ENCODE measurements around the gene HCFC1R1.

HCFC1R1 gene

DNA sequence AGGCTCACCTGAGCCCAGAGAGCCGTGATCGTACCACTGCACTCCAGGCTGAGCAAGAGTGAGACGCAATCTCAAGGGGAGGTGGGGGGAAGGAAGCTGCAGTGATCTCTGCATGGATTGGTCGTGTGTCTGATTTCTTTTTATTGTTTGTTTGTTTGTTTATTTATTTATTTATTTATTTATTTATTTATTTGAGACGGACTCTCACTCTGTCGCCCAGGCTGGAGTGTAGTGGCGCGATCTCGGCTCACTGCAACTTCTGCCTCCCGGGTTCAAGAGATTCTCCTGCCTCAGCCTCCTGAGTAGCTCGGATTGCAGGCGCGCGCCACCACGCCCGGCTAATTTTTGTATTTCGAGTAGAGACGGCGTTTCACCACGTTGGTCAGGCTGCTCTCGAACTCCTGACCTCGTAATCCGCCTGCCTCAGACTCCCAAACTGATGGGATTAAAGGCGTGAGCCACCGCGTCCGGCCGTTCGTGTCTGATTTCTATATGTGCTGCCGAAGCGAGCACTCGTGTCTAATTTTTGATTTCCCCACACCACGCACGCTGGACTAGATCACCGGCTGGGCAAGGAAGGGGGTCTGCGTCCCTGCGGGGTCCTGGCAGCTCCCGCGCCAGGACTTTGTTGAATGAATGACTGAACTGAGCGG, 4.0 kb downstream of the HCFC1R1 start:
- DNase-seq (ENCODE audit: low read depth), result no peak

- DNase-seq (ENCODE audit: low read depth), result no peak
Observed at GRCh38 chr16:3017794-3018506, 5.8 kb downstream of the HCFC1R1 start, which contains the start of gene CLDN6. Gene CLDN6, minus strand, starts transcription at chr16:3018183. Its CDS starts 2,162 bp downstream, at chr16:3016021.

GRCh38 chr16:3017344-3017743, 6.4 kb downstream of the HCFC1R1 start:
- DNase-seq (ENCODE audit: low read depth), result no peak

- no peak for DNase-seq (ENCODE audit: low read depth)
Observed at GRCh38 chr16:3015865-3016521, 7.7 kb downstream of the HCFC1R1 start.

DNA sequence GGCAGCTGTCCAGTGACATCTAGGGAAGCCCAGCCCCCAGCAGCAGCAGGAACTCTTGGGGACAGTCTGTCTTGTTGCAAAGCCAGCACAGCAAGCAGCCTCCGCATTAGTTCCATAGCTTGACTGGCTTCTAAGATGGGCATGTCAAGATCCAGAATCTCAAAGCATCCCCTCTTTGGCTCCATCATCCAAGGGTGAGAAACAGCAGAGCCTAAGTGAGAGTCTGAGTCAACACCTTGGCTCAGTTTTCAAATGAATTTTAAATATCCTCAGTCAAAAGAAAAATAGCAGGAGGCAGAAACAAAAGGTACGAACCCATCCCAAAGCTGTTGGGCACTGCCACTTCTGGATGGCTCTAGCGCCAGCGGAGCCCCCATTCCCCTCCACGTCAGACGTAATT, 8.8 kb downstream of the HCFC1R1 start:
- no peak for DNase-seq (ENCODE audit: low read depth)

DNA sequence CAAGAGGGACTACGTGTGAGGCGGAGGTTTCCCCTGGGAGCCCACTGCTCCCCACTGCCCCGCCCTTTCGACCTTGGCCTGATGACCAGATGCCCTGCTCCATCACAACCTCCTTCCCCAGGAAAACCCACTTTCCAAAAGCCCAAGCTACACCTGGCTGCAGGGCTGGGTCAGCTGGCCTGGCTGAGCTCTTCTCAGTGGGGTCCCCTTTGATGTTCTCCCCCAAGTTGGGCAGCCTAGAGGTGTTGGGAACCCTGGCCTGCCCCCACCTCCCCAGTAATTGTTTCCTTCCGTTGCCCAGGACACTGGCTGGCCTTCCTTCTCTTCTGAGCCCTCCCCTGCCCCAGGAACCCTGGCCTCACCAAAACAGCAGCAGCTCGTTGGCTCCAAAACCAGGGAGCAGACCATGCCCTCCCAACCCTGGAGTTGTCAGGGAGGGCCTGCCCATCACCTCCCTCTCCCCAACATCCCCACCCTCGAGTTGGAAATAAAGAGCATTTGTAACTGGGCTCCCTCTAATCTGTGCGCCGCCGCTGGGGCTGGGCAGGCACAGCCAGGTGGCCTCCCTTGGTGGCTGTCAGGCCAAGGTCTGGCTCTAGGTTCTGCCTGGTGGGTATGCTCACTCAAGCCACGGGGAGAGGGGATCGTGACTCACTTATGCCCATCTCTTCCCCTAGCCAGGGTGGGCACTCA, 9.6 kb downstream of the HCFC1R1 start:
- DNase-seq (ENCODE audit: low read depth), result no peak

GRCh38 chr16:3013491-3013951, 10.2 kb downstream of the HCFC1R1 start:
- DNase-seq (ENCODE audit: low read depth), result no peak

DNA sequence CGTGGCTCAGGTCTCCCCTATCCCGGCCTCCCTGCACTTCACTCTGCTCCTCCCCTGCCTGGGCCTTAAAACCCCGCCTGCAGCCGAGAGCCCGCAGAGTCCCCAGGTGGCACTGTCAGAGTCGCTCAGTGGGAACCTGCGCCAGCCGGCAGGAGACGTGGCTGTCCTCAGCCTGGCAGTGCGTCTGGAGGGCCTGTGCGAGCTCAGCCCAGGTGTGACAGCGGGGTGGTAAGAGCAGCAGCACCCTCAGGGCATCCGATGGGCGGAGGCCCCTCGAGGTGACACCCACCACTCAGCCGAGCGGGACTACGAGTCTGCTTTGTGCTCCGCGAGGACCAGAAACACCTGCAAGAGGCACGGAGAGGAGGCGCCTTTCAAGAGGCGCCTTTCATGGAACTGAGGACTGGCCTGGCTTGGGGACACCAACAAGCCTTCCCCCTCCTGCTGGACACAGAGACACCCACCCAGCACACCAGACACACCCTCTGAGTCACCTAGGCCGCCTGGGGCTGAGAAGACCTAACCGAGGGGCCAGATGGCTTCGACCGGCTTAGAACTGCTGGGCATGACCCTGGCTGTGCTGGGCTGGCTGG, 10.8 kb downstream of the HCFC1R1 start, which contains the start of gene CLDN9:
Gene CLDN9 (plus strand): TSS at position 96 of the 593 bp plus-strand sequence. CDS start 440 bp downstream, at position 536.
- no peak for DNase-seq (ENCODE audit: low read depth)

DNA sequence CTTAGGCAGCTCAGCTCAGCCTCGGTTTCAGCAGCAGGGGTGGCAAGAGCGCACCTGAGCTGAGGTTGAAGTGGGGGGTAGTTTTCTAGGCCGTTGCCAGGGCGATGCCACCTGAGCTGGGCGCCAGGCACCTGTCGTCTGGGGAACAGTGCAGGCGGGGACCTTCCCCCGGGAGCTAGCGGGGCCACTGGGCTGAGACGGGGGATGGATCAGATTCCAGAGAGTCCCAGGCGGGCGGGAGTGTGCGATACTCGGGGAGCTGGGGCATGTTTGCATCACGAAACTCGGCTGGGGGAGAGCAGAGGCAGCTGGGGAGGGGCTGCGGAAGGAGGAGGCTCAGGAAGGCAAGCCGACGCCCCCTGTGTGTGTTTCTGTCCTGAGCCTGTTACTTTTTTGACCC, 11.5 kb downstream of the HCFC1R1 start:
- DNase-seq (ENCODE audit: low read depth), result no peak

- DNase-seq (ENCODE audit: low read depth), result no peak
Observed at GRCh38 chr16:3010510-3010909, 13.2 kb downstream of the HCFC1R1 start.

- DNase-seq (ENCODE audit: low read depth), result peak; percentile 27
Observed at GRCh38 chr16:3009568-3010390, 14.0 kb downstream of the HCFC1R1 start.

DNA sequence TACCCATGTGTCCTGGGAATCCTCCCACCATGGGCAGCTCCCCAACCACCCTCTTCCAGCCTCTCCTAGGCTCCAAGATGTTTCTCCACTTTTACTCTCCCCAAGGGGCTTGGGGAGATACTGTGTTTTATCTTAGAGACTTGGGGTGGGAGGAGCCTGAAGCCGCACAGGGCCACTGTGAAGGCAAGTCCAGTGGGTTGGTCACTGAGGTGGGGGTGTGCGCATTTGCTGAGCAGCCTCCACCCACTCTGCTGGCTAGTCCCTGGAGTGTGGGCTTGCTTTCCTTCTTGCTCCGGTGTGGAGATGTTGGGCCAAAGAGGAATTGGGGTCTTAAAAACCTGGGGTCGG, 15.1 kb downstream of the HCFC1R1 start:
- DNase-seq (ENCODE audit: low read depth), result no peak

DNA sequence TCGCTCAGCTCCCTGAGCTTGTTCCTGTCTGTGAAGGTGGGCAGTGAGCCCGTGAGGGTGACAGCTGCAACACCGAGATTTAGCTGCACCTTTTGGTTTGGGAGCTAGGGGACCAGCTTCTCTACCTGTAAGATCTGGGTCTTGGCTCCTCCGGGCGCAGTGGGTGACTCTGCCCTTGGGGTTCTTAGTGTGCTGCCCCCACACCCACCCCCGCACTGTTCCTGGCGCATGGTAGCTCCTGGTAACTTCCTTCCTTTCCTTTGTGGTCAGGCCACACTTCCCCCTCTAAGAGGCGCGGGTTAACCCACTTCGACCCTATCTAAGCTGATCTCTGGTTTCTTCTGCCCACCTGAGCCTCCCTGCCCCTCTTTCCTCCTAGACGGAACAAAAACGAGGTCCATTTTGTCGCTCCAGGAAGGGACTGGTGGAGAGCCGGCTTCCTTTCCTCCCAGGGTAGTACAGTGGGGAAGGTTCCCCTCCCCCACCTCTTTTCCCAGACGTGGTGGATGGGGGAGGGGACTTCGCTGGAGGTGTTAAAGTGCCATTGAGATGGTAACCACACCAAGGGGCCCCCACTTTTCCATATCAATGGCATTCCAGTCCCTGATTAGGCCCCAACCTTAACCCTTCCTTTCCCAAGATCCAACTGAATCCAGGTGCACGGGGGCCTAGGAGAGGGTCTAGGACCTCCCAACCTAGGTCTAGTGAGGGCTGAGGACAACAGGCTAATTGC, 15.6 kb downstream of the HCFC1R1 start:
- DNase-seq (ENCODE audit: low read depth), result no peak

DNA sequence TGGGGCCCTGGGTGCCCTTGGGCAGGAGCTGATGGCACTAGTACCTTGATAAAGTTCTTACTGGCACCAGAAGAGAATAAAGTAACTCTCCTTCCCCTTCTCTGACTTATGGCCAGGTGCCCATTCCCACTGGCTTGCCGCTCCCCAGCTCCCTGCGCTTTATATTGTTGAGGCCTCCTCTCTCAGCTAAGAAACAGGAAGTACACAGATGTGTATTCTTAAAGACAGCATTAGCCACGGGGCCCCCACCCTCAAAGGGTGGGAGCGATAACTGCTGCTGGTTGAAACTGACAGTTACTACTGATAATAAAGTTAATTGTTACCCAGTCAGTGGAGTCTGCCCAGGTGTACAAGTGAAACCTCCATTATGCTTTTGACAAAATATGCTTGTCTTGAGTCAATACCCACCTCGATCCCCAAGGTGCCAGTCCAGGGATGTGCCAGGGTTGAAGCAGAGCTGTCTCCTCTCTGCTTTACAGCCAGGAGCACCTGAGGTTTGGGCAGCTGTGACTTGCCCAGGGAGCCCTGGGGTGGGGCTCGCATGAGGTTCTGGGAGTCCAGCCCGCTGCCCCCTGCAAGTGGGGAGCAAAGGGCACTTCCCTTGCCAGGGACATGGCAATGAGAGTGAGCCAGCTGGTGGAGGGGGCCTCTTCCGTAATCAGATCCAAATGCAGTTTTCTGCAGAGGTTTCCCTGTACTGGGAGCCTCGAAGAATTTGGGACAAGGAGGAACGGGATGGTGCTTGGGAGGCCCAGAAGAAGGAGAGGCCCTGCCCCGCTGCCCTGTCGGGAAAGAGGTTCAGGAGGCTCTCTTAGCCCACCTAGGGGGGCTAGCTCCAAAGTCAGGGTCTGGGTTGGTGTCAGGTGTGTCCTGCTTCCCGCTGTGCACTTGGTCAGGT, 16.4 kb downstream of the HCFC1R1 start:
- DNase-seq (ENCODE audit: low read depth), result no peak

DNA sequence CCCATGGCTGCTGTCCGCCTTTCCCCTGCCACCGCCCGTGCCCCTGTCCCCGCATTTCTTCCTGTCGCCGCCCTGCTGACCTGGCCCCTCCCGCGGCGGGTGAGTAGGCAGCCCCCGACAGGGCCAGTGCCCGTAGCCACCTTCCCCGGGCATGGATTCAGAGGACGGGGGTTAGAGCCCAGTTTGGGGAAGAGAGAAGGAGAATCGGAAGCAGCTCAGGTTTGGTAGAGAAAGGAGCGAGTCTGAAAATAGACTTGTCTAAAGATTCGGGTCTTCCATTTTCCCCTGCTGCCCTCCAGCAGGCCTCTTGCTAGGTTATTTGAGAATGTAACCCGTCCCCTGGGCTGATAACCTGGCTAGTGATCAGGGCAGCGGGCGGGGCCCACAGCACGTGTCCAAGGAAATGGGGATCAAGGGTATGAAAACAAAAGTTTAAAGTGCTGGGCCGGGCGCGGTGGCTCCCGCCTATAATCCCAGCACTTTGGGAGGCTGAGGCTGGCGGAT, 18.9 kb downstream of the HCFC1R1 start:
- no peak for DNase-seq (ENCODE audit: low read depth)

DNA sequence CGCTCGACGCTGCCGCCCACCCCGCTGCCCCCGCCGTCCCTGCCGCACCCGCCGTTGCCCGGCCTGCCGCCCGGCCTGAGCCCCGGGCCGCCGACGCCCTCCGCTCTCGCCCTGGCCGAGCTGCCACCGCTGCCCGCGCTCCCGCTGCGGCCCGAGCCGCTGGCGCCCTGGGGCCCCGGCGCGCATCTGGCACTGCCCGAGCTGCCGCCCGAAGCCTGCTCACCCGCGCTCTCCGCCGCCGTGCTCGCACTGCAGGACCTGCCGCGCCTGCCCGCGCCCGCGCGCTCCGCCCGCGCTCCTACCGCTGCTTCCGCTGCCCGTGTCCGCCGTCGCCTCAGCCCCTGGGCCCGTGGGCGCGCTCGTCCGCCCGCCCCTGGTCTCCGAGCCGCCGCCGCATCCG, 19.4 kb downstream of the HCFC1R1 start:
- no peak for DNase-seq (ENCODE audit: low read depth)

DNA sequence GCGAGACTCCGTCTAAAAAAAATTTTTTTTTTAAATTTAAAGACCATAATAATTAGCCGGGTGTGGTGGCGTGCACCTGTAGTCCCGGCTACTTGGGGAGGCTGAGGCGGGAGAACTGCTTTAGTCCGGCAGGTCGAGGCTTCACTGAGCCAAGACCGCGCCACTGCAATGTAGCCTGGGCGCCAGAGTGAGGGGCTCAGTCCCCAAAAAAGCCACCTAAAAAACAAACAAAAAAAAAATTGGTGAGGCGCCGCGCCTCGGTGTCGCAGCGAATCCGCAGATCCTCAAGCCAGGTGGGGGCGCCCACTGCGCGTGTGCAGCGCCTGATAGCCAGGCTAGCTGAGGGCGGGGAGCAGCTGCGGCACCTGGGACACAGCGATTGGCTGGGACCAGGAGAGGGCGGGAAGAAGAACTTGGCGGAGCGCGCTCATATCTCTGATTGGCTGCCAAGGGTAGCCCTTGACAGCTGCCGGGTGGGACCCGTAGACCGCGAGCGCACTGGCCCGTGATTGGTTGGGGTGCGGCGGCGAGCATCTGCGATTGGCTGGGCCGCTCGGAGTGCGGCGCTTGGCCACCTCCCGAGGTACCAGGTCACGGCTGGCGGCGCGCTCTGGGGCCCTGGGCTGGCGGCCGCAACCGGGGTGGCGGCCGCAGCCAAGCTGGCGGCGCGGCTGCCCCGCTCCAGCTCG, 20.0 kb downstream of the HCFC1R1 start:
- DNase-seq (ENCODE audit: low read depth), result peak; percentile 99

DNA sequence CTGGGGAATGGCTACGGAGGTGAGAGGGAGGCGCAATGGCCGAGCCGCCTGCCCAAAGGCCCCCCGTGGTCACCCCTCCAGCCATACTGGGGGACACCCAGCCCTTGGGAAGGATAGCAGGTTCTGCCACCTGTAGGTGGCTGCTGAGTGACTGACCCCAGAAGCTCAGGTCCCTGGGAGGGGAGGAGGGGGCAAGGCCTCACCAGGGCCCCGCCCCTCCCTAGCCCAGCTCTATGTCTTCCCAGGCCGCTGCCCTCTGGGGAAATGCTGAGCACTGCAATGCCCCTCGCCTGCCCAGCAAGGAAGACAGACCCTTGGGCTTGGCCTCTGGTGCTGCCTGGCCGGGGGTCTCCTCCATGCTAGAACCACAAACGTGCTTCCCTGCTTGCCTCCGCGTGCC, 22.4 kb downstream of the HCFC1R1 start:
- DNase-seq (ENCODE audit: low read depth), result no peak

DNA sequence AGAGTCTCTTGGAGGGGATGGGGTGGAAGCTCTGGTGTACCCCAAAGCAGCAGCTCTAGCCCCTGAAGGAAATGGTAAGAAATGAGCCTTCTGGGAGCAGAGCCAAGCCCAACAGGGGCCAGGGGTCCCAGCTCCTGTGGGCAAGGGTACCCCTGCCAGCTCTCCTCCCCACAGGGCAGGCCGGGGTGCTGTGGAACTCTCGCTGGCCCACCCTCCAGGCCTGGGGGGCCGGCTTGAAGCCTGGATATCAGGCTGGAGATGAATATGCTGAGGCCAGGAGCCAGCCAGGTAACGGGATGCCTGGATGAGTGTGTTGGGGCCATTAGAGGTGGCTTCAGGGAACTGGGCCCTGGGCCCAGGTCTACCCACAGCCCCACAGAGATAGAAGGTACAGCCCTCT, 23.2 kb downstream of the HCFC1R1 start:
- DNase-seq (ENCODE audit: low read depth), result no peak

All from iris pigment epithelial cell (primary cell).